ENCODE measurements around the gene ACTMAP.
"Not testable (repeated sequence)": the region's sequence is repeated elsewhere in the genome, so short reads cannot be mapped to it uniquely, and the experiment has no call there.

Gene ACTMAP

GRCh38 chr19:40742886-40743285 lies 7.4 kb downstream of the ACTMAP start:
- no peak for FAIRE-seq

GRCh38 chr19:40742477-40742876 lies 7.8 kb downstream of the ACTMAP start:
- no peak for FAIRE-seq

GRCh38 chr19:40741527-40742390 lies 8.5 kb downstream of the ACTMAP start:
- FAIRE-seq, result no peak

- no peak for FAIRE-seq
Measured at GRCh38 chr19:40740747-40741146, 9.5 kb downstream of the ACTMAP start.

GRCh38 chr19:40739871-40740703 lies 10.2 kb downstream of the ACTMAP start:
- FAIRE-seq, result no peak

GRCh38 chr19:40739030-40739839 lies 11.0 kb downstream of the ACTMAP start:
- no peak for FAIRE-seq

- FAIRE-seq, result no peak
Measured at GRCh38 chr19:40737102-40737644, 13.1 kb downstream of the ACTMAP start.

GRCh38 chr19:40736661-40737060 lies 13.6 kb downstream of the ACTMAP start:
- FAIRE-seq, result no peak

GRCh38 chr19:40735013-40735771 lies 15.1 kb downstream of the ACTMAP start:
- FAIRE-seq, result no peak

GRCh38 chr19:40733149-40733548 lies 17.1 kb downstream of the ACTMAP start:
- no peak for FAIRE-seq

GRCh38 chr19:40732304-40732703 lies 18.0 kb downstream of the ACTMAP start:
- not testable (repeated sequence) for FAIRE-seq

GRCh38 chr19:40730065-40730464 lies 20.2 kb downstream of the ACTMAP start:
- not testable (repeated sequence) for FAIRE-seq

- FAIRE-seq, result no peak
Measured at GRCh38 chr19:40726279-40726678, 24.0 kb downstream of the ACTMAP start.

- no peak for FAIRE-seq
Measured at GRCh38 chr19:40724855-40725254, 25.4 kb downstream of the ACTMAP start.

GRCh38 chr19:40724315-40724714 lies 26.0 kb downstream of the ACTMAP start:
- FAIRE-seq, result no peak

GRCh38 chr19:40723661-40724254 lies 26.5 kb downstream of the ACTMAP start:
- no peak for FAIRE-seq

GRCh38 chr19:40721936-40722661 lies 28.2 kb downstream of the ACTMAP start:
- no peak for FAIRE-seq

GRCh38 chr19:40721140-40721486 lies 29.2 kb downstream of the ACTMAP start:
- FAIRE-seq, result no peak

- FAIRE-seq, result no peak
Measured at GRCh38 chr19:40719414-40719894, 30.8 kb downstream of the ACTMAP start.

- FAIRE-seq, result no peak
Measured at GRCh38 chr19:40718774-40719391, 31.4 kb downstream of the ACTMAP start.
